OCI-LY7 (cell line): ENCODE measurements around the gene CPLX3.

Experiments
- EZH2phosphoT487 ChIP-seq: fragments of 200-600 bp; sonication (generic); IDR thresholded peaks from 2 replicates; pipeline ENCODE4 v1.6.1; 2018; ENCODE audit warnings: low read depth, borderline replicate concordance, mild to moderate bottlenecking, mixed run types, antibody characterized with exemption, low read length, moderate library complexity, mixed read lengths
- TF ChIP-seq, protein P1 (sequence below): fragments of 200-600 bp; sonication (generic); conservative IDR thresholded peaks from 2 replicates; pipeline ENCODE4 v1.5.1; 2014; ENCODE audit warnings: mild to moderate bottlenecking, antibody characterized with exemption, low read length, moderate library complexity, mixed read lengths

GRCh38 chr15:74798388-74799254 is 27.8 kb upstream of the CPLX3 start:
- TF ChIP-seq, protein P1, sequence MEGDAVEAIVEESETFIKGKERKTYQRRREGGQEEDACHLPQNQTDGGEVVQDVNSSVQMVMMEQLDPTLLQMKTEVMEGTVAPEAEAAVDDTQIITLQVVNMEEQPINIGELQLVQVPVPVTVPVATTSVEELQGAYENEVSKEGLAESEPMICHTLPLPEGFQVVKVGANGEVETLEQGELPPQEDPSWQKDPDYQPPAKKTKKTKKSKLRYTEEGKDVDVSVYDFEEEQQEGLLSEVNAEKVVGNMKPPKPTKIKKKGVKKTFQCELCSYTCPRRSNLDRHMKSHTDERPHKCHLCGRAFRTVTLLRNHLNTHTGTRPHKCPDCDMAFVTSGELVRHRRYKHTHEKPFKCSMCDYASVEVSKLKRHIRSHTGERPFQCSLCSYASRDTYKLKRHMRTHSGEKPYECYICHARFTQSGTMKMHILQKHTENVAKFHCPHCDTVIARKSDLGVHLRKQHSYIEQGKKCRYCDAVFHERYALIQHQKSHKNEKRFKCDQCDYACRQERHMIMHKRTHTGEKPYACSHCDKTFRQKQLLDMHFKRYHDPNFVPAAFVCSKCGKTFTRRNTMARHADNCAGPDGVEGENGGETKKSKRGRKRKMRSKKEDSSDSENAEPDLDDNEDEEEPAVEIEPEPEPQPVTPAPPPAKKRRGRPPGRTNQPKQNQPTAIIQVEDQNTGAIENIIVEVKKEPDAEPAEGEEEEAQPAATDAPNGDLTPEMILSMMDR: peak; percentile 59
- no peak for TF ChIP-seq EZH2phosphoT487
